GM18520 (cell line): ENCODE measurements around the gene CFAP251.
"Not testable (repeated sequence)": the region's sequence is repeated elsewhere in the genome, so short reads cannot be mapped to it uniquely, and the experiment has no call there.

Experiments used
- ATAC-seq: cut with Tn5 transposase; IDR thresholded peaks from one replicate; pipeline ENCODE4 v1.9.1; 2021; ENCODE audit not compliant: unreplicated experiment

CFAP251 gene

GRCh38 chr12:121917950-121918678, at the start of gene CFAP251:
Gene CFAP251, plus strand, starts transcription at chr12:121918592. Its CDS starts 2,714 bp downstream, at chr12:121921306.
- peak; percentile 67 for ATAC-seq

GRCh38 chr12:121869229-121869628, 49.2 kb upstream of the CFAP251 start:
- not testable (repeated sequence) for ATAC-seq

GRCh38 chr12:121871467-121871866, 46.9 kb upstream of the CFAP251 start:
- no peak for ATAC-seq

- no peak for ATAC-seq
Measured at GRCh38 chr12:121872546-121873215, 45.7 kb upstream of the CFAP251 start.

- ATAC-seq = no peak
Measured at GRCh38 chr12:121873216-121873569, 45.2 kb upstream of the CFAP251 start.

- no peak for ATAC-seq
Measured at GRCh38 chr12:121874071-121874470, 44.3 kb upstream of the CFAP251 start.

- ATAC-seq = no peak
Measured at GRCh38 chr12:121875582-121875981, 42.8 kb upstream of the CFAP251 start.

GRCh38 chr12:121876080-121876447, 42.3 kb upstream of the CFAP251 start:
- ATAC-seq = not testable (repeated sequence)

GRCh38 chr12:121883315-121883660, 35.1 kb upstream of the CFAP251 start:
- ATAC-seq = no peak

- not testable (repeated sequence) for ATAC-seq
Measured at GRCh38 chr12:121885129-121885528, 33.3 kb upstream of the CFAP251 start.

GRCh38 chr12:121888083-121888477, 30.3 kb upstream of the CFAP251 start:
- ATAC-seq = no peak

GRCh38 chr12:121888478-121889273, 29.7 kb upstream of the CFAP251 start, which contains the start of gene PSMD9:
Gene PSMD9, plus strand, starts transcription at chr12:121888790. Its CDS starts 67 bp downstream, at chr12:121888857.
- peak; percentile 85 for ATAC-seq

GRCh38 chr12:121889274-121889624, 29.1 kb upstream of the CFAP251 start:
- ATAC-seq = no peak

- not testable (repeated sequence) for ATAC-seq
Measured at GRCh38 chr12:121889661-121890060, 28.7 kb upstream of the CFAP251 start.

- ATAC-seq = no peak
Measured at GRCh38 chr12:121892673-121893561, 25.5 kb upstream of the CFAP251 start.

- ATAC-seq = no peak
Measured at GRCh38 chr12:121893961-121894460, 24.4 kb upstream of the CFAP251 start.

- ATAC-seq = no peak
Measured at GRCh38 chr12:121894633-121895032, 23.8 kb upstream of the CFAP251 start.

- no peak for ATAC-seq
Measured at GRCh38 chr12:121898287-121898686, 20.1 kb upstream of the CFAP251 start.

GRCh38 chr12:121899590-121899989, 18.8 kb upstream of the CFAP251 start:
- ATAC-seq = no peak

- ATAC-seq = no peak
Measured at GRCh38 chr12:121903202-121903601, 15.2 kb upstream of the CFAP251 start.

- no peak for ATAC-seq
Measured at GRCh38 chr12:121905746-121906145, 12.6 kb upstream of the CFAP251 start.
